NCI-H128 (cell line): Measurements from ENCODE around the gene SPTBN1.
"Not testable (repeated sequence)": the region's sequence is repeated elsewhere in the genome, so short reads cannot be mapped to it uniquely, and the experiment has no call there.

Experiments
- DNase-seq: peaks from one replicate; lab custom pipeline; 2025; ENCODE audit not compliant: unreplicated experiment; lab: John Stamatoyannopoulos, UW

Gene SPTBN1

GRCh38 chr2:54500404-54501205 lies 44.5 kb downstream of the SPTBN1 start:
- no peak for DNase-seq

GRCh38 chr2:54502731-54503130 lies 46.6 kb downstream of the SPTBN1 start:
- no peak for DNase-seq

- DNase-seq = no peak
Observed at GRCh38 chr2:54503192-54503591, 47.1 kb downstream of the SPTBN1 start.

DNA sequence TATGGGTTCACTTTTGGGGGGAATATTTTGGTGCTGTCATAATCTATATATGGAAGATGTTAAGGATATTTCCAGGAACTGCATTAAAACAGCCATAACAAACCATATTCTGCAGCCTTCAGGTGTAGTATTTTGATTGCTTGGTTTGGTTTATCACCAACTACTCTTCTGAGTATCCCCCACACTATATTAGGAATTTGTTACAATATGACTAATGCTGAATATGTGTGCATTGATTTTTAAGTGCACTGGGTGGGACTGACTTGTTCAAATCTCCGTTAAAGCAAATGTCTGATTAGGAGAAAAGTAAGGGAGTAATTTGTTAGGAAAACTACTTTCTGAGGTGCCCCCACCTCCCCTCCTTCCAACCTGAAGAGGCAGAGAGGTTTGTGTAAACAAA lies 47.7 kb downstream of the SPTBN1 start:
- no peak for DNase-seq

DNA sequence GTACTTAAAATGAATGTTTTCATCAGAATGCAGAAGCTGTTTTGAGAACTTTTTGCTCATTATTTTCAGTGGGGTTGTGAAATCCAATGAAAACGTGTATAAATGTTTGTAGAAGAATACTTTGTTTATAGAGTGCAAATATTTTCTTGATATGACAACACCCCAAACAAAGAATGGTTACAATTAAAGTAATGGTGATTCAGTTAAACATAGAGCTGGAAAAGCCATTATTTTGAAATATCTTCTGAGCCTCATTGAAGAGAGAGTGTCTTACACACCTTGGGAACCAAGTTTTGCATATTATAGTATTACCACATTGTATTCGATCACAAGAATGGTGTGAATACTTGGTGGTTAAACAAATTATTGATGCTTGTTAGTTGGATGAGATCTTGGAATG lies 48.7 kb downstream of the SPTBN1 start:
- DNase-seq = no peak

DNA sequence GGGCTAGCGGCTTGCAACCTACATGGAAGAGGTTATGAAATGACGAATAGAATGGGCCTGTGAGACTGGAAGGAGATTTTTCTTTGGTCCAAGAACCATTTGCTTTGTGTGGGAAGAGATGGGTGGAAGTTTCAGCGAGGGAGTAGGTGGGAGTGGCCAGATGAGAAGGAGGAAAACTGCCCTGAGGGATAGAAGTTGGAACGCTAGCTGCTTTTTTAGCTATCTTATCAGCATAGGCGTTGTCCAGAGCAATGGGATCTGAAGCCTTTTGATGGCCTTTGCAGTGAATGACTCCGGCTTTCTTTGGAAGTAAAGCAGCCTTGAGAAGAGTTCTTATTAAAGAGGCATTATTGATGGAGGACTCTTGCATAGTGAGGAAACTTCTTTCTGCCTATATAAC lies 52.4 kb downstream of the SPTBN1 start:
- DNase-seq = no peak

- DNase-seq = not testable (repeated sequence)
Observed at GRCh38 chr2:54509043-54509442, 52.9 kb downstream of the SPTBN1 start.

GRCh38 chr2:54510916-54511315 lies 54.8 kb downstream of the SPTBN1 start:
- DNase-seq = no peak

GRCh38 chr2:54512183-54512582 lies 56.1 kb downstream of the SPTBN1 start:
- DNase-seq = no peak

GRCh38 chr2:54512663-54513362 lies 56.7 kb downstream of the SPTBN1 start:
- DNase-seq = no peak

GRCh38 chr2:54513363-54513715 lies 57.2 kb downstream of the SPTBN1 start:
- no peak for DNase-seq

DNA sequence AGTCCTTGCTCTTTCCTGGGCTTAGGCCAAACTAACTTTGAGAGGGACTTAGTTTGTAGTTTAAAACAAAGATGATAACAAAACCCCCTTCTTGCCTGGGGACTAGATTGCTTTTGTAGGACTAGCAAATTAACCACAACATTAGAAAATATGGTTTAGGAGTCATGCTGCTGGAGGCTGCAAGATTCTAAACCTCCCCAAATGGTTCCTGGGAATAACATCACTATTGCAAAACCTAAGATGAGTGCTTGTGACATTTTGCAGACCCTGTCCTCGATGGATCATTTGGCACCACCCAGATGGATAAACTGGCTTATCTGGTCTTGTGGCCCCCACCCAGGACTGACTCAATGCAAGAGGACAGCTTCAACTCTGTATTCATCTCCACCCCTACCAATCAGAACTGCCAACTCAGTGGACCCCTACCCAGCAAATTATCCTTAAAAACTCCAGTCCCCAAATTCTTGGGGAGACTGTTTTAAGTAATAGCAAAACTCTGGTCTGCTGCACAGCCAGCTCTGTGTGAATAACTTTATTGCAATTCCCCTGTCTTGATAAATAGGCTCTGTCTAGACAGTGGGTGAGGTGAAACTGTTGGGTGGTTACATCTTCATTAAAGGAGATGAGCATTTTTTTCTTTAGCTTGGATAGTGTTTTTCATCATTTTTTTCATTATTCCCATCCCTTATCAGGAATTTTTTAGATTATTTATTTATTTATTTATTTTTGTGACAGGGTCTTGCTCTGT lies 58.9 kb downstream of the SPTBN1 start:
- DNase-seq = no peak

DNA sequence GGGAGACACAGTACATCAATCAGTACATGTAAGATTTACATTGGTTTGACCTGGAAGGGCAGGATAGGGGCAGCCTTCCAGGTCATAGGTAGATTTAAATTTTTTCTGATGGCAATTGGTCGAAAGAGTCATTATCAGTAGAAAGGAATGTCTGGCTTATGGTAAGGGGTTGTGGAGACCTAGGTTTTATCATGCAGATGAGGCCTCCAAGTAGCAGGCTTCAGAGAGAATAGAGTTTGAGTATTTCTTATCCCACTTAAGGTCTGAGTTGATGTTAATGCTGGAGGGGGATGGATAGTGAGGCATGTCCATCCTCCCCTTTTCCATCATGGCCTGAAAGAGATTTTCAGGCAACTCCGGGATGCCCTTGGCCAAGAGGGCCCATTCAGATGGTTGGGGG lies 60.7 kb downstream of the SPTBN1 start:
- no peak for DNase-seq

- DNase-seq = not testable (repeated sequence)
Observed at GRCh38 chr2:54518016-54518415, 61.9 kb downstream of the SPTBN1 start.

DNA sequence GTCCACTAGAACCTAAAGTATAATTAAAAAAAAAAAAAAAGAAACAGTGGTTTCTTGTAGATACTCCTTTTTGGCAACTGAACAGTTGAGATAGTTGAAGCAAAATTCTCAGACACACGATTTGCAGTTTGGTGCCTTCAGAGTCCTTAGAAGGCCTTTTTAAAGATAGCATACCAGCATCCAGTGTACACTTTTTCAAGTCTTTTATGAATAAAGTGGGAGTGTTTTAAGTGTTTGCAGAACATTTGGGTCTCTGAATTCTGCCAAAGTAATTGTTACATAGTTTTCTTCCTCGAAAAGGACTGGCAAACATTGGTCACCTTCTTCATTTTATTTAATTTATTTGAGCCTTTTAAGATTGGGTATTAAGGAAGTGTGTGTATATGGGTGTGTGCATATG lies 62.3 kb downstream of the SPTBN1 start:
- no peak for DNase-seq

DNA sequence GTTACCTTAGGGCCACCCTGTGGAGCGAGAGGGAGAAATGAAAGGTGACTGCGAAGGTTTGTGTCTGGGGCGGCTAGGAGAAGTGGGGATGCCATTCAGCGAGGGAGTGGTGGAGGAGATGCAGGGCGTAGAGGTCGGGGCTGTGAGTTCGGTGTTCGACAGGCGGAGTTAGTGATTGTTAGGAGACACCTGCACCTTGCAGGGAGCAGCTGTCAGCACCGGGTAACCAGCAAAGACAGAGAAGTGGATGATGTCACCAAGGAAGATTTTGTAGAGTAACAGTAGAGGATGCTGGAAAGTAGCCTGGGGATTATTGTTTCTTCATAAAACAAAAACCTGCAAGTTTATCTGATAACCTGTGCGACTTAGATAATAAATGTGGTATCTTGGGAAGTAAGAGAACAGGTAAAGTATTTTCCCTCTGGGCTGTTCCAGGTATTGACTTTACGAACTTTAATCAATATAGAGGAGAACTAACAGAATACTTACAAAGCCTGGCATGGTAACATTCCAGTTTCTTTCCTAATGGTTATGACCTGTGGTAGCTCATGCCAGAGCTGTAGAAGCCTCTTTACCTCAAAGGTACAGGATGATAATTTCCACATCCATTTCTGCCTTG lies 63.8 kb downstream of the SPTBN1 start:
- no peak for DNase-seq

DNA sequence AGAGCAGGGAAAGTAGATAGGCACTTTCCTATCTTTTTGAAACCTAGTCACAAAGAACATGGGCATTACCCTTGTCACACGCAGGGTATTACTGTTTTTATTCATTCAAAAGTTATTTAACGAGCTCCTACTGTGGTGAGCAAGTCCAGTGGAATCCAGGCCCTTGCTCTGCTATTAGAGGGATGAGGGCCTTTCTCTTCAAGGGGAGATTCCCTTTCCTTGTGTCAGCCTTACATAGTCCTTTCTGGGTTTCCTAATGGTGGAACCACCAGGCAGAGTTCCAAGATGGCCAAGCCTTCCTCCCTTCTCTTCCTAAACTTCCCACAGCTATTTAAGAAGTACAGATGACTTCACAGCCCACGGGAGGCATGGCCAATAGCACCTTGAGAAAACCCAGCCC lies 64.6 kb downstream of the SPTBN1 start:
- DNase-seq = no peak

DNA sequence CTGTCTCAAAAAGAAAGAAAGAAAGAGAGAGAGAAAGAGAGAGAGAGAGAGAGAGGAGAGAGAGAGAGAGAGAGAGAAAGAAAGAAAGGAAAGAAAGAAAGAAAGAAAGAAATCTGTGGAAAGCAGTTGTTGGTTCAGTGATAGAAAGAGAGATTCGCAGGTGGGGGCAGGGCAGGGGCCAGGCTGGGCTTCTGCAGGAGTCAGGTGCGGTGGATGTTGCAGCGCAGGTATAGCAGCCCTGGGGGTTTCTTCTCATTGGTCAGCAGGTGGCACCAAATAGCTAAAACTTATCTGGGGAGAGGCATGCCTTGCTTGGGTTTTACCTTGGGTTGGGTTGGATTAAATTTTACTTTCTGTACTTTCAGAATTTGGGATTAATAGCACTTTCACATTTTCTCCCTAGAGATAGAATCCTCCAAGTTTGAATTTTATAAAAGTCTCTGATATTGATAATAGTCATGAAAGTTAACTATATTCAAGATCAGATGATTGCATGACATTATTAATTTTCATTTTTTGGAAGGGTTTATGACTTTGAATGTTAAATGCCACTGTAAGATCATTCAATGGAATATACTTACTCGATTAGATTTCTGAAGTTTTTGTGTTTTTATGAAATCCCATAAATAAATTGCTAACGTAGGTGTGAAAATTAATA lies 66.6 kb downstream of the SPTBN1 start:
- peak; percentile 51 for DNase-seq

DNA sequence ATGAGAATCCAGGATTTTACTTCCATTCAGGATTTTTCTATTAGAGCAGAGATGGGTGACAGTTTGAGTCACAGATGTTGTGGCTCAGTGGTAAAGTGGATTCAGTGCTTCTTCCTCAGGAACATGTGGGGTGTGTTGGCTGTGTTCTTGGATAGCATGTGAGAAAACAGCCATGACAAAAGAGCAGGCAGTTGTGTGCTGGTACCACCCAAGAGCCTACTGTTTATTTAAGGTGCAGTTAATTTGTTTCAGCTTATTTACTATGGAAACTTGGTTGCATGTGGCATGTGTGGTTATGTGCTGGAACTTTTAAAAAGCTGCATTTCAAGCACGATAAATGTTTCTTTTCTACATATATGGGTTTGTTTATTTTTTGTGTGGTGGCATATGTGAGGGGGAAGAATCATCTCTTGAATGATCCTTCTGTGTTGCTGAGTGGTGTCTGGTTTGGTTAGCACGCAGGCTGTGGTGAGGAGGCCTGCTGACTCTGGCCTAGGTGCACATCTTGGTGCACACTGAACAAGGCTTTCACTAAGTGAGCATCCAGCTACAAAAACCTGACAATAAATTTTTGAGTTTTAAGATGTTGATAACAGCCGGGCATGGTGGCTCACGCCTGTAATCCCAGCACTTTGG lies 67.3 kb downstream of the SPTBN1 start:
- DNase-seq = no peak

DNA sequence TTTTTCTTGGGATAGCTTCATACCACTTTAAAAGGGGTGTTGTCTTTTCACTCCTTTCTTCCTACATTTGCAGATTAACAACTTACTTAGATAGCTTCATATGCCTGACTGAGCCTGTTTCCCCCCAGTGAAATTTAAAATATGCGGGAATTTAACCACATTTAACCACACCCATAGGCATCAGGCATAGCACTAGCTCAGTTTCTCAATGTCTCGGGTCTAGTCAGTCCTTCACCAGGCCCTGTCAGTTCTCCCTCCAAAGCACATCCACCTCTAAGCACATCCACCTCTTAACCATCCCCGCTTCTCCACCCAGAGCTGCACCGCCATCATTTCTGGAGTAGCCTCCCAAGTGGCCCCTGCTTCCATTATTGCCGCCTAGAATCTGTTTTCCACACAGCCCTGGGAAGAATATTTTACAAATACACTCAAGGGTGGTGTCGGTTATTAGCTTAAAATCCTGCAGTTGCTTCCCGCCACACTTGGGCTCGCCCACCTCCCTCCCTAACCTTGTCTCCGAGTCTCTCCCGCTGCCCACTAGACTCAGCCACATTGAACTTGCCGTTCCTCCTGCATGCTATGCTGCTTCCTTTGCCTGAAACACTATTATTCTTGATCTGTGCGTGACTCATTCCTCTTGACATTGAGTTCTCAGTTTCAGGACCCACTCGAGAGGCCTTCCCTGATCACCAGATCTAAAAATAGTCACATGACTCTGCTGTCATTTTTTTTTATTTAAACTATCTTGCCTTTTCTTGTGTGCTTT lies 68.3 kb downstream of the SPTBN1 start:
- no peak for DNase-seq
